GM12878 (cell line): ENCODE measurements around the gene RRBP1.

Experiments used
- CEBPB ChIP-seq, 2 experiments: fragments of 150-350 bp in 1 of 2; IDR thresholded peaks; 2 replicates each; pipeline ENCODE4 v1.6.1; 2012 to 2014; ENCODE audit warnings: low read depth in 2 of 2, low read length in 2 of 2, borderline replicate concordance in 1 of 2, inconsistent platforms in 1 of 2
- ESRRA ChIP-seq: IDR thresholded peaks from 2 replicates; pipeline ENCODE4 v1.6.1; 2012; ENCODE audit warnings: mild to moderate bottlenecking, low read length, improper control_type of control experiment
- NFIC ChIP-seq: IDR thresholded peaks from 2 replicates; pipeline ENCODE4 v1.6.1; 2012; ENCODE audit warnings: low read depth, mild to moderate bottlenecking, inconsistent platforms, low read length, moderate library complexity
- POLR2A ChIP-seq: IDR thresholded peaks from 2 replicates; pipeline ENCODE4 v1.6.1; 2011; ENCODE audit warnings: low read depth, mild to moderate bottlenecking, low read length
- POLR2AphosphoS2 ChIP-seq: IDR thresholded peaks from 2 replicates; pipeline ENCODE4 v1.6.1; 2011; ENCODE audit warnings: low read depth, mild to moderate bottlenecking, low read length, improper control_type of control experiment, moderate library complexity
- SIX5 ChIP-seq: IDR thresholded peaks from 2 replicates; pipeline ENCODE4 v1.6.1; 2011; ENCODE audit warnings: mild to moderate bottlenecking, low read depth, low read length, moderate library complexity; ENCODE audit not compliant: severe bottlenecking
- SMARCA5 ChIP-seq: fragments of 450-650 bp; IDR thresholded peaks from 2 replicates; pipeline ENCODE4 v1.6.1; 2017; ENCODE audit warnings: mild to moderate bottlenecking
- STAT3 ChIP-seq: IDR thresholded peaks from 2 replicates; pipeline ENCODE4 v1.6.1; 2011; ENCODE audit warnings: low read depth, low read length, improper control_type of control experiment
- TF ChIP-seq, protein P1 (sequence below), 3 experiments: IDR thresholded peaks in 2 of 3; conservative IDR thresholded peaks in 1 of 3; 2 replicates each; pipeline ENCODE4 v1.5.1; 2011; ENCODE audit warnings: low read depth in 3 of 3, low read length in 3 of 3, mild to moderate bottlenecking in 3 of 3, control low read depth in 2 of 3, moderate library complexity in 2 of 3, inconsistent platforms in 1 of 3, mixed read lengths in 1 of 3; ENCODE audit not compliant: control insufficient read depth in 2 of 3, insufficient read depth in 1 of 3; ENCODE audit errors: extremely low read depth in 1 of 3
- TF ChIP-seq, protein P2 (sequence below): fragments of 450-650 bp; IDR thresholded peaks from 2 replicates; pipeline ENCODE4 v1.6.1; 2017; ENCODE audit warnings: mild to moderate bottlenecking, moderate library complexity
- TF ChIP-seq, protein P3 (sequence below): IDR thresholded peaks from 2 replicates; pipeline ENCODE4 v1.6.1; 2012; ENCODE audit warnings: low read depth, low read length, improper control_type of control experiment

DNA sequence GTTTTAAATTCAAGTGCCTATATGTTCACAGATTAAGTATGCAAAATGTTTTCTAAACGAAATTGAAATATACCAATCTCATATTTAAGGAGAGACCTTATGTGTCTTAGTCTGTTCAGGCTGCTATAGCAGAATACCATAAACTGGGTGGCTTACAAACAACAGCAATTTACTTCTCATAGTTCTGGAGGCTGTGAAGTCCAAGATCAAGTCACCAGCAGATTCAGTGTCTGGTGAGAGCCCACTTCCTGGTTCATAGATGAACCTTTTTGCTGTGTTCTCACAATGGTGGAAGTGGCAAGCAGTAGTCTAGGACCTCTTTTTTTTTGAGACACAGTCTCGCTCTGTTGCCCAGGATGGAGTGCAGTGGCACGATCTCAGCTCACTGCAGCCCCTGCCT is 115.7 kb downstream of the RRBP1 start:
- TF ChIP-seq, protein P1, sequence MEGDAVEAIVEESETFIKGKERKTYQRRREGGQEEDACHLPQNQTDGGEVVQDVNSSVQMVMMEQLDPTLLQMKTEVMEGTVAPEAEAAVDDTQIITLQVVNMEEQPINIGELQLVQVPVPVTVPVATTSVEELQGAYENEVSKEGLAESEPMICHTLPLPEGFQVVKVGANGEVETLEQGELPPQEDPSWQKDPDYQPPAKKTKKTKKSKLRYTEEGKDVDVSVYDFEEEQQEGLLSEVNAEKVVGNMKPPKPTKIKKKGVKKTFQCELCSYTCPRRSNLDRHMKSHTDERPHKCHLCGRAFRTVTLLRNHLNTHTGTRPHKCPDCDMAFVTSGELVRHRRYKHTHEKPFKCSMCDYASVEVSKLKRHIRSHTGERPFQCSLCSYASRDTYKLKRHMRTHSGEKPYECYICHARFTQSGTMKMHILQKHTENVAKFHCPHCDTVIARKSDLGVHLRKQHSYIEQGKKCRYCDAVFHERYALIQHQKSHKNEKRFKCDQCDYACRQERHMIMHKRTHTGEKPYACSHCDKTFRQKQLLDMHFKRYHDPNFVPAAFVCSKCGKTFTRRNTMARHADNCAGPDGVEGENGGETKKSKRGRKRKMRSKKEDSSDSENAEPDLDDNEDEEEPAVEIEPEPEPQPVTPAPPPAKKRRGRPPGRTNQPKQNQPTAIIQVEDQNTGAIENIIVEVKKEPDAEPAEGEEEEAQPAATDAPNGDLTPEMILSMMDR (IDR thresholded peaks at IDR 0.05 in 2 of 3, conservative IDR thresholded peaks at IDR 0.05 in 1 of 3; ENCODE audit: control insufficient read depth in 2 of 3, extremely low read depth in 1 of 3, insufficient read depth in 1 of 3, low read depth in 3 of 3, low read length in 3 of 3), result no peak
- TF ChIP-seq, protein P2, sequence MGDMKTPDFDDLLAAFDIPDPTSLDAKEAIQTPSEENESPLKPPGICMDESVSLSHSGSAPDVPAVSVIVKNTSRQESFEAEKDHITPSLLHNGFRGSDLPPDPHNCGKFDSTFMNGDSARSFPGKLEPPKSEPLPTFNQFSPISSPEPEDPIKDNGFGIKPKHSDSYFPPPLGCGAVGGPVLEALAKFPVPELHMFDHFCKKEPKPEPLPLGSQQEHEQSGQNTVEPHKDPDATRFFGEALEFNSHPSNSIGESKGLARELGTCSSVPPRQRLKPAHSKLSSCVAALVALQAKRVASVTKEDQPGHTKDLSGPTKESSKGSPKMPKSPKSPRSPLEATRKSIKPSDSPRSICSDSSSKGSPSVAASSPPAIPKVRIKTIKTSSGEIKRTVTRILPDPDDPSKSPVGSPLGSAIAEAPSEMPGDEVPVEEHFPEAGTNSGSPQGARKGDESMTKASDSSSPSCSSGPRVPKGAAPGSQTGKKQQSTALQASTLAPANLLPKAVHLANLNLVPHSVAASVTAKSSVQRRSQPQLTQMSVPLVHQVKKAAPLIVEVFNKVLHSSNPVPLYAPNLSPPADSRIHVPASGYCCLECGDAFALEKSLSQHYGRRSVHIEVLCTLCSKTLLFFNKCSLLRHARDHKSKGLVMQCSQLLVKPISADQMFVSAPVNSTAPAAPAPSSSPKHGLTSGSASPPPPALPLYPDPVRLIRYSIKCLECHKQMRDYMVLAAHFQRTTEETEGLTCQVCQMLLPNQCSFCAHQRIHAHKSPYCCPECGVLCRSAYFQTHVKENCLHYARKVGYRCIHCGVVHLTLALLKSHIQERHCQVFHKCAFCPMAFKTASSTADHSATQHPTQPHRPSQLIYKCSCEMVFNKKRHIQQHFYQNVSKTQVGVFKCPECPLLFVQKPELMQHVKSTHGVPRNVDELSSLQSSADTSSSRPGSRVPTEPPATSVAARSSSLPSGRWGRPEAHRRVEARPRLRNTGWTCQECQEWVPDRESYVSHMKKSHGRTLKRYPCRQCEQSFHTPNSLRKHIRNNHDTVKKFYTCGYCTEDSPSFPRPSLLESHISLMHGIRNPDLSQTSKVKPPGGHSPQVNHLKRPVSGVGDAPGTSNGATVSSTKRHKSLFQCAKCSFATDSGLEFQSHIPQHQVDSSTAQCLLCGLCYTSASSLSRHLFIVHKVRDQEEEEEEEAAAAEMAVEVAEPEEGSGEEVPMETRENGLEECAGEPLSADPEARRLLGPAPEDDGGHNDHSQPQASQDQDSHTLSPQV, result no peak
- TF ChIP-seq NFIC (no peak), POLR2AphosphoS2 (no peak), SMARCA5 (no peak), ESRRA (no peak), STAT3 (no peak), CEBPB (IDR thresholded peaks at IDR 0.05; ENCODE audit: borderline replicate concordance in 1 of 2, low read depth in 2 of 2, low read length in 2 of 2) (no peak), SIX5 (no peak), POLR2A (no peak)
- TF ChIP-seq, protein P3, sequence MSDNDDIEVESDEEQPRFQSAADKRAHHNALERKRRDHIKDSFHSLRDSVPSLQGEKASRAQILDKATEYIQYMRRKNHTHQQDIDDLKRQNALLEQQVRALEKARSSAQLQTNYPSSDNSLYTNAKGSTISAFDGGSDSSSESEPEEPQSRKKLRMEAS, result no peak
